HG03159 (cell line): ENCODE measurements around the gene CANT1.
"Not testable (repeated sequence)": the region's sequence is repeated elsewhere in the genome, so short reads cannot be mapped to it uniquely, and the experiment has no call there.

ENCODE experiments used
- ATAC-seq: cut with Tn5 transposase; IDR thresholded peaks from one replicate; pipeline ENCODE4 v1.9.1; 2021; ENCODE audit warnings: mild to moderate bottlenecking, moderate library complexity; ENCODE audit not compliant: unreplicated experiment

CANT1 gene

GRCh38 chr17:79043931-79044320 lies 34.4 kb upstream of the CANT1 start:
- ATAC-seq, result no peak

- no peak for ATAC-seq
Observed at GRCh38 chr17:79043191-79043930, 33.8 kb upstream of the CANT1 start.

- ATAC-seq, result no peak
Observed at GRCh38 chr17:79042421-79043190, 33.0 kb upstream of the CANT1 start.

GRCh38 chr17:79041723-79042420 lies 32.3 kb upstream of the CANT1 start:
- ATAC-seq, result no peak

DNA sequence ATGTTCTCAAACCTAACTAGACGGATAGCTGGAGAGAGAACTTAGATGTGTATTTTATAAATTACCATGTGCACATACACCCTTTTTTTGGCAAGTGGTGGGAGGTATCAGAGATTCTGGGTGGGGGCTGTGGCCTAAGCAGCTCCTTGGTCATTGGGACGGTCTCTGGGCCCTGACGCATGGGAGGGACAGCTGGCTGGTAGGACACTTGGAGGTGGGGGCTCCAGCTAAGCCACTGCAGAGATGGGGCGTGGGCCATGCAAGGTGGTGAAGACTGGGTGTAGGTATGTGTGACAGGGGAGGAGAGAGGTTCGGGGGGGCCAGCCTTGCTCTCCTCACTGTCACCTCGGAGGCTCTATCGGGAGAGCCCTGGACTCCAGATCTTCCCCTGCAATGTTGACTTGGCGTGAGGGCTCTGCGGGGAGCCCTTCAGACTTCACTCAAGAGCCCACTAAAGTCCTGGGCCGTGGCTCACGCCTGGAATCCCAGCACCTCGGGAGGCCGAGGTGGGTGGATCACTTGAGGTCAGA lies 31.5 kb upstream of the CANT1 start:
- no peak for ATAC-seq

- no peak for ATAC-seq
Observed at GRCh38 chr17:79039886-79040285, 30.3 kb upstream of the CANT1 start.

DNA sequence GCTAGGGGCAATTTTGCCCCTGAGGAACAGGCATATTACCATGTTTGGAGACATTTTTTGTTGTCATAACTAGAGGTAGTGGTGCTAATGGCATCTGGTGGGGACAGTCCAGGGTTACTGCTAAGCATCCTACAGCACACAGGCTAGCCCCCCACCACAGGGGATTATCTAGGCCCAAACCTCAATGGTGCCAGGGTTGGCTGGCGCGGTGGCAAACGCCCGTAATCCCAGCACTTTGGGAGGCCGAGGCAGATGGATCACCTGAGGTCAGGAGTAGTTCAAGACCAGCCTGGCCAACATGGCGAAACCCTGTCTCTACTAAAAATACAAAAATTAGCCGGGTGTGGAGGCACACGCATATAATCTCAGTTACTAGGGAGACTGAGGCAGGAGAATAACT lies 29.6 kb upstream of the CANT1 start:
- ATAC-seq, result no peak

- ATAC-seq, result no peak
Observed at GRCh38 chr17:79038545-79039135, 29.1 kb upstream of the CANT1 start.

DNA sequence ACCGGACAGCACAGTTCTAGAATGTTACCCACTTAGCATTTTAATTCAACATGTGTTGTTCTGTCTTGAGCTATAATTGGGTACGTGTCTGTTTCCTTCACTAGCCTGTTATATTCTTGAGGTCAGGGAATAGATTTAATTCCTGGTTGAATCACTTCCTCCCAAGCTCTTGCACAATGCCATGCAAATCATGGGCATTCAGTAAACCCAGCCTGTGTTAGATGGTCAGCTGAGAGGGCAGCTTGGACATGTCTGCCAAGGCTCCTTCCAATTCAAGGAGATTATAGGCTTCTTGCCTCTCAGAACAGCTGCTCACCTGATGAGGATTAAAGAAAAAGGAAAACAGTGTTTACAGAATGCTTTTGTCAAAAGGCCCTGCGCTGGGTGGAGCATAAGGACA lies 27.0 kb upstream of the CANT1 start:
- ATAC-seq, result no peak

DNA sequence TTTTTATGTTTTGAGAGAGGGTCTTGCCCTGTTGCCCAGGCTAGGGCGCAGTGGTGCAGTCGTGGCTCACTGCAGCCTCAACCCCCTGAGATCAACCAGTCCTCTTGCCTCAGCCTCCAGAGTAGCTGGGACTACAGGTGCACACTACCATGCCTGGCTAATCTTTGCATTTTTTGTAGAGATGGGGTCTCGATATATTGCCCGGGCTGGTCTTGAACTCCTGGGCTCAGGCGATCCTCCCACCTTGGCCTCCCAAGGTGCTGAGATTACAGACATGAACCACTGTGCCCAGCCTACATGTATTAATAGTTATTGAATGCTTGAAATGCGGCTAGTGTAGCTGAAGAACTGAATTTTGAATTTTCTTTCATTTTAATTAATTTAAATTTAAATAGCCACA lies 26.6 kb upstream of the CANT1 start:
- ATAC-seq, result no peak

- ATAC-seq, result no peak
Observed at GRCh38 chr17:79035686-79036085, 26.1 kb upstream of the CANT1 start.

DNA sequence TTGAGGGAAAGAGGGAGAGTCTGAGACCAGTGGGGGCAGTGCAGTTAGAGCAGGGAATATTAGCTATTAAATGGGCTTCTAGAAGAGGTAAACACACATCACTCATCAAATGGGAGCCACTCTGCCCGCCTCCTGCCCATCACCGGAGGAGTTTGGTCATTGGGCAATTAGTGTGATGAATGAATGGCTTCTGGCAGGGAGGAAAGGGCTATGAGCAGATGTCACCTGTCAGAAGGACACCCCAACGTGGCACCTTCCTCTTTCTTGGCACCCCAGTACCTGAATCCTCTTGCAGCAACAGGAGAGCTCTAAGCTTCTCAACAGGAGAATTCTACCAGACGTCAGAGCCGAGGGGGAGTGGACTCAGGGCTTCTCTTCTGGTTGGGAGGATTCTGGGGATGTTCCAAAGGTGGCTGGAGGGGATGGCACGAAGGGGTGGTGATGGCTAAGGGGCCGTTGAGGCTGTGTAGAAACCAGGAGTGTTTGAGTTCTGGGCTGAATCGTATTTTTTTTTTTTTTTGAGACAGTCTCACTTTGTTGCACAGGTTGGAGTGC lies 25.4 kb upstream of the CANT1 start:
- ATAC-seq, result no peak

DNA sequence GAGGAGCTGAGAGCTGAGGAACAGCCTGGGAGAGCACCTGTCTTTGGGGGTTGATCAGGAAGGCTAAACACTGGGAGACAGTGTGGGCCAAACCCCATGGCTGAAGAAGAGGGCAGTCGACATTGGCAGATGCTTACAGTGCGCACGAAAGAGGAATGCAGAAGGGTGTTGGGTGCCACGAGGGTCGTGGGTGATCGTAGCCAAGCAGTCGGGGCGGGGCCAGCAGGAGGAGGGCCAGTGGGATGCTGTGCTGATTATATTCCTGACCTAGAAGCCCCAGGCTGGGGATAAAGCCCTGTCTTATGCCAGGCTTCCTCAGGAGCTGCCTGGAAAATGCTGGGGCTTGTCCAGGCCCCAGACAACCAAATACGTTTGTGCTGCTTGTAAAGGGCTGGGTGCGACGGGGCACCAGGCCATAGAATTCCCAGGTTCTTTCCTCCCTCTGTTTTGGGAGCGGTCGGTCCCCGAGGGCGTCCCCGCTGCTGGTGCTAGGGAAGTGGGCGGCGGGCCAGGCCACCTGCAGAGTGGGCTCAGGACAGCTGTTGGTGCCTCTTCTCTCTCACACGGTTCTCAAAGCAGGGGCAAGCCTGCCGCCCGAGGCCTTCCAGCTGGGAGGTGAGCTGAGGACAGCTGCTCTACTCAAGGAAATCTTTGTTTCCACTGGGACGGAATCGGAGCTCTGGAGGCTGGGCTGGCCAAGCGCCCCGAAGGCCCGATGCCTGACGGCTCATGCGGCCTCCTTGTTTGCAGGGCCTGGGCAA lies 24.4 kb upstream of the CANT1 start:
- no peak for ATAC-seq

DNA sequence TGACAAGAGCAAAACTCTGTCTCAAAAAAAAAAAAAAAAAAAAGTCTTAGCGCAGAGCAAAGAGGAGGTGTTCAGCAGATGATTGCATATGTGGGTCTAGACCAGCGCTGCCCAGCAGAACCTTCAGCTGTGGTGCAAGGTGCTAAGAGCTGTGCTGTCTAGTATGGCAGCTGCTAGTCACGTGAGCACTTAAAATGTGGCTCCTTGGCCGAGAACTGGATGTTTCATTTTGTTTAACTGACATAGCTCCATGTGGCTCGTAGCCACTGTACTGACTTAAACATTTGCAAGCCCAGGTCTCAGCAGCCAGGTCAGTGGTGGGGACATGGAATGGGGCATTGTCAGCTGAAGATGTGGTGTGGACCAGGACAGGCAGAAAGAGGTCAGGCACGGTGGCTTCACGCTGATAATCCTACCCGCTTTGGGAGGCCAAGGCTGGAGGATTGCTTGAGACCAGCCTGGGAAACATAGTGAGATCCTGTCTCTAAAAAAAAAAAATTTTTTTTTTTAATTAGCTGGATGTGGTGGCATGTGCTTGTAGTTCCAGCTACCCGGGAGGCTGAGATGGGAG lies 23.6 kb upstream of the CANT1 start:
- no peak for ATAC-seq

DNA sequence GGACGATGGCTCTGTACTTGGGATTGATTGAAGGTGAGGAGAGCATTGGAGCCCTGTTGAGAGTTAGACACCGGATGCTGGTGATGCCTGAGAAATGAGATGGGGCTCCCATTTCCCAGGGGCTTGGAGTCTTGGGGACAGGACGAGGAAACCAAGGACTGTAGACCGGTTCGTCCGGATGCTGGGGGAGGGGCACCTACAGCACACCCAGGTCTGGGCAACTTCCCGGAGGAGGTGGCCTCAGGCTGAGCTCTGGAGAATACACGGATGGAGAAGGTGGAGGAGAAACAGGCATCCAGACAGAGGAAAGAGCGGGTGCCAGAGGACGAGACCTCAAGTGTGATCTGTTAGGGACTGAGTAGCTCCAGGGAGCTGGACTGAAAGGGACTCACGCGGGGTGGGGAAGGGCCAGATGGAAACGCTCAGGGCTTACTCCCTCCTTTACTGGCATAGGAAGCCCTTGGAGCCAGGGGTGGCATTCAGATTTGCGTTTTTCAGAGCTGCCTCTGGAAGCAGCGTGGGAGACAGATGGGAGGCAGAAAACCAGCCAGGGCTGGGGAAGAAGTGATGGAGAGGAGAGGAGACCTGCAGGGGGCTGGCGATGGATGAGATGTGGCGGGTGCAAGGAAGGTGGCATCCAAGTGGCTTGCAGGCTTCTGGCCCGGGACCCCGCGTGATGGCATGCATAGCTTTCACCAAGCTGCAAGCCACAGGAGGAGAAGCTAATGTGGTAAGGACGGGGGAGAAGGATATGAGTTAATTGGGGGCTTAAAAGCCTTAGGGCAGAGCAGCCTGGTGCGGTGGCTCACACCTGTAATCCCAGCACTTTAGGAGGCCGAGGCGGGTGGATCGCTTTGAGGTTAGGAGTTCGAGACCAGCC lies 22.7 kb upstream of the CANT1 start:
- ATAC-seq, result no peak

DNA sequence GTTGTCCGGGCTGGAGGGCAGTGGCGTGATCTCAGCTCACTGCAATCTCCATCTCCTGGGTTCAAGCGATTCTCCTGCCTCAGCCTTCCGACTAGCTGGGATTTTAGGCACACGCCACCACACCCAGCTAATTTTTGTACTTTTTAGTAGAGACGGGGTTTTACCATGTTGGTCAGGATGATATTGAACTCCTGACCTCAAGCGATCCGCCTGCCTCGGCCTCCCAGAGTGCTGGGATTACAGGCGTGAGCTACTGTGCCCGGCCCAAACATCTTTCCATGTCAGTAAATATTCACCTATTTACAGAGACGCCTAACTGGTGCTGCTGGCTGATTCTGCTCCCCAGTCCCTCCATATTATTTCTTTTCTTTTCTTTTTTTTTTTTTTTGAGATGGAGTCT lies 21.1 kb upstream of the CANT1 start:
- not testable (repeated sequence) for ATAC-seq

DNA sequence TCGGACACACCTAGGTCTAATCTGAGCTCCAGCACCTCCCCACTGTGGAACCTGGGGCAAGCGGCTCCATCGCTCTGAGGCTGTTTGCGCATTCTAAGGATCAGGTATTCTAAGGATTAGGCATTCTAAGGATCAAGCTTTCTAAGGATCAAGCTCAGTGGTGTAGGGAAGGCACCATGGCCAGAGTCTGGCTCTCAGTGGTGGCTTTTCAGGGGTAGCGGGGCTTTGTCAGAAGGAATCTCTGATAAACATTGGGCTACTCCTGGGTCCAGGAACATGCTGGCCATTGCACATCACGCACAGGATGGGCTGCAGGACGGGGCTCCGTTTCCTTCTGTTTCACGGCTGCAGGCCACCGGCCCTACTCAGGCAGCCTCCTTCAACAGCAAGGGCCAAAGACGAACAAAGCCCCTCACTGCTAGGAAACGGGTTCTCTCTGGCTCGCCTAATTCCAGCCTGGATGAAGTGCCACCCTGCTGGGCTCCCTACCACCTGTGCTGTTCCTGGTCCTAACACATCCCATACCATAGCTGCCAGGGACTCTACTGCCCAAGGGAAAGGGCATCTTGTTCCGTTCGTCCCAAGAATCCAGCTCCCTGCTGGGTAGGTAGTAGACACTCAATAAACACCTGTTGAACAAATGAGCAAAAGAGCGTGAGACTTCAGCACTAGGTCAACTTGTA lies 19.9 kb upstream of the CANT1 start:
- ATAC-seq, result no peak
